Trophoblast cell (in vitro differentiated cells and primary cell): ENCODE measurements around the gene GPR179.

Experiments used
- DNase-seq, 2 donors: peaks; one replicate each; pipeline ENCODE4 v3.0.0-alpha.2; 2016
- H2AFZ ChIP-seq: 2 replicates; pipeline ENCODE4 v1.6.1; 2013; ENCODE audit warnings: low read length, moderate library complexity, mild to moderate bottlenecking; ENCODE audit not compliant: insufficient read depth, poor library complexity
- H2AK5ac ChIP-seq: 2 replicates; pipeline ENCODE4 v1.6.1; 2013; ENCODE audit warnings: mild to moderate bottlenecking, low read length
- H2BK120ac ChIP-seq: 2 replicates; pipeline ENCODE4 v1.6.1; 2013; ENCODE audit warnings: low read length, mild to moderate bottlenecking, moderate library complexity; ENCODE audit not compliant: insufficient read depth, poor library complexity
- H2BK12ac ChIP-seq: 2 replicates; pipeline ENCODE4 v1.6.1; 2013; ENCODE audit warnings: mild to moderate bottlenecking, low read length, moderate library complexity
- H2BK5ac ChIP-seq: 2 replicates; pipeline ENCODE4 v1.6.1; 2013; ENCODE audit warnings: low read length, low read depth, moderate library complexity, mild to moderate bottlenecking; ENCODE audit not compliant: poor library complexity
- H3K14ac ChIP-seq: 2 replicates; pipeline ENCODE4 v1.6.1; 2013; ENCODE audit warnings: mild to moderate bottlenecking, low read length
- H3K18ac ChIP-seq: 2 replicates; pipeline ENCODE4 v1.6.1; 2013; ENCODE audit warnings: mild to moderate bottlenecking, low read length
- H3K23ac ChIP-seq: 2 replicates; pipeline ENCODE4 v1.6.1; 2013; ENCODE audit warnings: low read length
- H3K27ac ChIP-seq: 2 replicates; pipeline ENCODE4 v1.5.1; 2013; ENCODE audit warnings: low read depth, mild to moderate bottlenecking, inconsistent platforms, low read length, moderate library complexity
- H3K27me3 ChIP-seq: 2 replicates; pipeline ENCODE4 v1.6.1; 2013; ENCODE audit warnings: inconsistent platforms, mild to moderate bottlenecking, low read length, moderate library complexity; ENCODE audit not compliant: insufficient read depth
- H3K36me3 ChIP-seq, 2 experiments: 1 replicate in 1 of 2; 2 replicates in 1 of 2; pipeline ENCODE4 v1.6.1; 2013; ENCODE audit warnings: low read length in 2 of 2, mild to moderate bottlenecking in 2 of 2, moderate library complexity in 1 of 2; ENCODE audit not compliant: insufficient read depth in 2 of 2, control insufficient read depth in 1 of 2
- H3K4ac ChIP-seq: 2 replicates; pipeline ENCODE4 v1.6.1; 2013; ENCODE audit warnings: low read depth, mild to moderate bottlenecking, low read length, moderate library complexity
- H3K4me1 ChIP-seq, 2 experiments: 1 replicate in 1 of 2; 2 replicates in 1 of 2; pipeline ENCODE4 v1.6.1; 2013; ENCODE audit warnings: low read length in 2 of 2, mild to moderate bottlenecking in 2 of 2, moderate library complexity in 1 of 2; ENCODE audit not compliant: insufficient read depth in 2 of 2, control insufficient read depth in 1 of 2
- H3K4me2 ChIP-seq: 2 replicates; pipeline ENCODE4 v1.6.1; 2013; ENCODE audit warnings: inconsistent platforms, mild to moderate bottlenecking, low read length, moderate library complexity
- H3K4me3 ChIP-seq: 2 replicates; pipeline ENCODE4 v1.5.1; 2013; ENCODE audit warnings: mild to moderate bottlenecking, low read depth, low read length, inconsistent platforms
- H3K79me1 ChIP-seq: one replicate; pipeline ENCODE4 v1.6.1; 2013; ENCODE audit warnings: low read length
- H3K79me2 ChIP-seq: 2 replicates; pipeline ENCODE4 v1.6.1; 2013; ENCODE audit warnings: low read length, mild to moderate bottlenecking; ENCODE audit not compliant: control insufficient read depth, insufficient read depth, poor library complexity
- H3K9ac ChIP-seq: 2 replicates; pipeline ENCODE4 v1.6.1; 2013; ENCODE audit warnings: mild to moderate bottlenecking, low read length
- H3K9me3 ChIP-seq: 2 replicates; pipeline ENCODE4 v1.6.1; 2013; ENCODE audit warnings: low read depth, mild to moderate bottlenecking, control low read depth, inconsistent platforms, low read length; ENCODE audit not compliant: insufficient read depth
- H4K12ac ChIP-seq: 2 replicates; pipeline ENCODE4 v1.6.1; 2013; ENCODE audit warnings: low read depth, mild to moderate bottlenecking, low read length, moderate library complexity
- H4K8ac ChIP-seq: 2 replicates; pipeline ENCODE4 v1.6.1; 2013; ENCODE audit warnings: low read depth, mild to moderate bottlenecking, low read length, moderate library complexity
- H4K91ac ChIP-seq: one replicate; pipeline ENCODE4 v1.6.1; 2013; ENCODE audit warnings: low read depth, mild to moderate bottlenecking, low read length, moderate library complexity
- WGBS: extraction: QIAGEN DNeasy Blood & Tissue Kit; methylation state at CpG from one replicate; pipeline ENCODE4 v1.1.7; 2013; ENCODE audit warnings: missing lambda C conversion rate; ENCODE audit not compliant: insufficient read length, insufficient coverage; ENCODE audit errors: extremely low coverage; 5-methylcytosine and 5-hydroxymethylcytosine counted together

The GPR179 gene

GRCh38 chr17:38339891-38340290 lies 3.9 kb downstream of the GPR179 start:
- Histone ChIP-seq H3K9me3 (peaks cover 2% of the 10 kb centered on the region), H3K27ac (no peak overlapping the region), H3K4me3 (no peak overlapping the region), H3K79me1 (no peaks in the 10 kb centered on the region), H3K4ac (no peak overlapping the region), H4K8ac (no peak overlapping the region), H2BK12ac (no peak overlapping the region), H3K36me3 (no peaks in the 10 kb centered on the region), H3K14ac (no peak overlapping the region), H3K4me1 (no peaks in the 10 kb centered on the region), H3K4me2 (no peak overlapping the region), H3K18ac (no peak overlapping the region), H2AK5ac (no peak overlapping the region), H2BK5ac (no peak overlapping the region), H4K91ac (no peak overlapping the region), H3K23ac (no peak overlapping the region), H3K9ac (no peak overlapping the region), H3K79me2 (no peaks in the 10 kb centered on the region), H4K12ac (no peak overlapping the region), H2BK120ac (no peak overlapping the region), H2AFZ (no peak overlapping the region), H3K27me3 (no peaks in the 10 kb centered on the region)
- DNase-seq = no peak

- no peaks in the 10 kb centered on the region for H3K4me1 ChIP-seq
- no peaks in the 10 kb centered on the region for H3K27me3 ChIP-seq
- no peak overlapping the region for H2AFZ ChIP-seq
- H3K79me2 ChIP-seq = no peaks in the 10 kb centered on the region
- H4K91ac ChIP-seq = no peak overlapping the region
- no peak overlapping the region for H3K14ac ChIP-seq
- no peak overlapping the region for H3K18ac ChIP-seq
- no peak overlapping the region for H3K4me2 ChIP-seq
- H3K9me3 ChIP-seq = peaks cover 2% of the 10 kb centered on the region
- no peak overlapping the region for H3K9ac ChIP-seq
- no peaks in the 10 kb centered on the region for H3K79me1 ChIP-seq
- H3K36me3 ChIP-seq = no peaks in the 10 kb centered on the region
- H4K8ac ChIP-seq = no peak overlapping the region
- H3K23ac ChIP-seq = no peak overlapping the region
- no peak overlapping the region for H2BK12ac ChIP-seq
- no peak overlapping the region for H2BK120ac ChIP-seq
- no peak overlapping the region for H4K12ac ChIP-seq
- H3K4me3 ChIP-seq = no peak overlapping the region
- H3K27ac ChIP-seq = no peak overlapping the region
- no peak overlapping the region for H3K4ac ChIP-seq
- no peak overlapping the region for H2AK5ac ChIP-seq
- WGBS = no CpG with 5 or more reads among the region's 4 CpGs
- no peak overlapping the region for H2BK5ac ChIP-seq
- DNase-seq = peak in 1 of 2 donors; percentile 7
Measured at GRCh38 chr17:38338535-38338934, 5.2 kb downstream of the GPR179 start.

DNA sequence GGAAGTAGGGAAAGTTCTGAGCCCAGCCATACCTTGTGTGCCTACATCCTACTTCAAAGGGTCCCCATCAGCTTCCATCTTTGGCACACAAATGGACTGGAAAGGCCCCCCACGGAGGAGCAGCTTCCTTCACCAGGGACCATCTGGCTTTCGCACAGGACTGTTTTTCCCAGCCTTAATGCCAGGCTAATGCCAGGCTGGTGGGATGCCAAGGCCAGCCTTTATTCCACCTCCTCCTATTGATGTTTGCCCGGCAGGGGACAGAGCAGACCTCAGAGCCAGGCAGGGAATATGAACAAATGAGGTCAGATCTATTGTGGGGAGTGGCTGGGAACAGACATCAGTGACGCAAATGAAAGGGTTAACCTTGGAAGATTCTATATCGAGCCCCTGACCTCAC lies 5.7 kb downstream of the GPR179 start:
- H3K4me2 ChIP-seq = no peak overlapping the region

DNA sequence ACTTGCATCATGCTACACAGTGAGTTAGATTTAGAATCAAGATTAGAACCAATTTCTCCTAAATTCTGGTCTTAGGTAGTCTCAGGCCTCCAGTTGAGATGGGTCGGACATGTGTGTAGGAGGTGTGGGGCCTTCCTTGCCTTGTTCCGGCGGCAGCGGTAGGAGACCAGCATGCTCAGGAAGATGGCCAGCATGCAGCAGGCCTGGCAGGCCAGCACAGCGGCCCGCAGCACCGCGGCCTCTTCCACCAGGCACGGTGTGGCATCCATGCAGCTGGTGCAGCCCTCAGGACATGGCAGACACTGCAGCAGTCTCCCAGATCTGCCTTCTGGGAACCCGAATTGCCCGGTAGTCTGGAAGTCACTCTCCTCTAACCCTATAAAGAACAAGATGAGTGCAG lies 6.9 kb downstream of the GPR179 start:
- no CpG with 5 or more reads among the region's 11 CpGs for WGBS
- Histone ChIP-seq H3K23ac (no peak overlapping the region), H2BK120ac (no peak overlapping the region), H3K79me2 (no peaks in the 10 kb centered on the region), H2AK5ac (no peak overlapping the region), H3K18ac (no peak overlapping the region), H4K91ac (no peak overlapping the region), H3K14ac (no peak overlapping the region), H3K4ac (no peak overlapping the region), H3K79me1 (no peaks in the 10 kb centered on the region), H4K8ac (no peak overlapping the region), H3K9ac (no peak overlapping the region), H2BK12ac (no peak overlapping the region), H4K12ac (no peak overlapping the region), H3K36me3 (no peaks in the 10 kb centered on the region), H2BK5ac (no peak overlapping the region), H3K27ac (no peak overlapping the region), H2AFZ (no peak overlapping the region), H3K4me1 (no peaks in the 10 kb centered on the region), H3K9me3 (peaks cover 2% of the 10 kb centered on the region), H3K27me3 (no peaks in the 10 kb centered on the region), H3K4me3 (no peak overlapping the region), H3K4me2 (no peak overlapping the region)
- no peak for DNase-seq

More for the DNA sequence above, 5.7 kb downstream of the GPR179 start:
- no peak overlapping the region for H2BK5ac ChIP-seq
- H3K4me3 ChIP-seq = no peak overlapping the region
- H3K79me2 ChIP-seq = no peaks in the 10 kb centered on the region
- H4K91ac ChIP-seq = no peak overlapping the region
- no peak overlapping the region for H3K9ac ChIP-seq
- H2BK12ac ChIP-seq = no peak overlapping the region
- no peaks in the 10 kb centered on the region for H3K36me3 ChIP-seq
- DNase-seq = no peak
- no peak overlapping the region for H2BK120ac ChIP-seq
- peaks cover 2% of the 10 kb centered on the region for H3K9me3 ChIP-seq
- no peaks in the 10 kb centered on the region for H3K79me1 ChIP-seq
- no peak overlapping the region for H2AK5ac ChIP-seq
- no peak overlapping the region for H4K8ac ChIP-seq
- no peak overlapping the region for H3K27ac ChIP-seq
- H2AFZ ChIP-seq = no peak overlapping the region
- WGBS = no CpG with 5 or more reads among the region's 5 CpGs
- no peaks in the 10 kb centered on the region for H3K4me1 ChIP-seq
- no peaks in the 10 kb centered on the region for H3K27me3 ChIP-seq
- H3K18ac ChIP-seq = no peak overlapping the region
- no peak overlapping the region for H4K12ac ChIP-seq
- no peak overlapping the region for H3K14ac ChIP-seq
- H3K23ac ChIP-seq = no peak overlapping the region
- H3K4ac ChIP-seq = no peak overlapping the region
